HepG2 (cell line): ENCODE data around the gene CCNB1. TPM values are rescaled to one million over a fixed set of nuclear protein-coding genes. Genes with fewer than 3 reads are reported as not detected.
A peak's percentile ranks its signal among the peaks of the same experiment; 100 is the strongest.

Source experiments
- ARNT ChIP-seq: fragments of 450-650 bp; IDR thresholded peaks from 2 replicates; pipeline ENCODE4 v1.6.1; 2017
- CREM ChIP-seq, 2 experiments: sonication (generic) in 1 of 2; formaldehyde crosslinking in 1 of 2; IDR thresholded peaks; 2 replicates each; pipeline versions ENCODE4 v1.4.0 to v1.6.1; 2016 to 2020; ENCODE audit warnings: antibody characterized with exemption in 1 of 2, mild to moderate bottlenecking in 1 of 2, missing genetic modification reagents in 1 of 2
- CTCF ChIP-seq: sonication (generic); formaldehyde crosslinking; IDR thresholded peaks from 2 replicates; pipeline ENCODE4 v1.5.0; 2020; ENCODE audit warnings: mild to moderate bottlenecking, missing genetic modification reagents, moderate library complexity
- DMAP1 ChIP-seq: IDR thresholded peaks from 2 replicates; pipeline ENCODE4 v1.6.1; 2016
- E2F1 ChIP-seq: sonication (generic); formaldehyde crosslinking; IDR thresholded peaks from 2 replicates; pipeline ENCODE4 v1.5.0; 2020; ENCODE audit warnings: missing genetic modification reagents
- HDAC6 ChIP-seq: fragments of 200-600 bp; sonication (generic); IDR thresholded peaks from 2 replicates; pipeline ENCODE4 v1.7.0; 2017; ENCODE audit warnings: mild to moderate bottlenecking, antibody characterized with exemption, low read length, low read depth
- IRX3 ChIP-seq: sonication (generic); formaldehyde crosslinking; IDR thresholded peaks from 2 replicates; pipeline ENCODE4 v1.8.1; 2023; ENCODE audit warnings: mild to moderate bottlenecking, low read depth, missing genetic modification reagents, borderline replicate concordance
- KDM5A ChIP-seq: fragments of 200-600 bp; sonication (generic); IDR thresholded peaks from 2 replicates; pipeline ENCODE4 v1.7.0; 2018; ENCODE audit warnings: antibody characterized with exemption, mild to moderate bottlenecking, low read length, borderline replicate concordance
- MYPOP ChIP-seq: sonication (generic); formaldehyde crosslinking; IDR thresholded peaks from 2 replicates; pipeline ENCODE4 v1.8.1; 2023; ENCODE audit warnings: mild to moderate bottlenecking, moderate library complexity, missing genetic modification reagents
- PHB2 ChIP-seq: fragments of 450-650 bp; IDR thresholded peaks from 2 replicates; pipeline ENCODE4 v1.6.1; 2018; ENCODE audit not compliant: partially characterized antibody
- PRMT3 ChIP-seq: sonication (generic); formaldehyde crosslinking; IDR thresholded peaks from 2 replicates; pipeline ENCODE4 v1.8.1; 2022; ENCODE audit warnings: low read depth, mild to moderate bottlenecking, moderate library complexity, missing genetic modification reagents, borderline replicate concordance
- SMARCC2 ChIP-seq: fragments of 450-650 bp; IDR thresholded peaks from 2 replicates; pipeline ENCODE4 v1.6.1; 2017; ENCODE audit warnings: antibody characterized with exemption, mild to moderate bottlenecking
- THAP7 ChIP-seq: sonication (generic); formaldehyde crosslinking; IDR thresholded peaks from 2 replicates; pipeline ENCODE4 v1.8.1; 2023; ENCODE audit warnings: mild to moderate bottlenecking, missing genetic modification reagents
- THAP8 ChIP-seq: sonication (generic); formaldehyde crosslinking; IDR thresholded peaks from 2 replicates; pipeline ENCODE4 v1.5.1; 2020; ENCODE audit warnings: missing genetic modification reagents, mild to moderate bottlenecking, borderline replicate concordance
- ZHX1 ChIP-seq: sonication (generic); formaldehyde crosslinking; IDR thresholded peaks from 2 replicates; pipeline ENCODE4 v1.8.1; 2022; ENCODE audit warnings: low read depth, mild to moderate bottlenecking, missing genetic modification reagents
- ZIK1 ChIP-seq: sonication (generic); formaldehyde crosslinking; IDR thresholded peaks from 2 replicates; pipeline ENCODE4 v1.5.0; 2020; ENCODE audit warnings: mild to moderate bottlenecking, low read depth, missing genetic modification reagents, borderline replicate concordance
- ZNF317 ChIP-seq: sonication (generic); formaldehyde crosslinking; IDR thresholded peaks from 2 replicates; pipeline ENCODE4 v1.5.0; 2020; ENCODE audit warnings: mild to moderate bottlenecking, missing genetic modification reagents
- ZNF431 ChIP-seq: sonication (generic); formaldehyde crosslinking; IDR thresholded peaks from 2 replicates; pipeline ENCODE4 v1.9.0; 2022; ENCODE audit warnings: missing genetic modification reagents, low read depth, mild to moderate bottlenecking, borderline replicate concordance
- ZNF530 ChIP-seq: sonication (generic); formaldehyde crosslinking; IDR thresholded peaks from 2 replicates; pipeline ENCODE4 v1.5.0; 2020; ENCODE audit warnings: low read depth, mild to moderate bottlenecking, missing genetic modification reagents
- polyA plus RNA-seq, 8 experiments: library from polyadenylated mRNA; depleted of rRNA in 3 of 8; stranded (reverse) in 7 of 8; unstranded in 1 of 8; fragments of >200 nt; fragmentation: Illumina TruSeq in 4 of 8; extraction: Trizol in 4 of 8; gene quantifications; 2 replicates each; pipeline versions ENCODE4 v1.2.1 to v1.2.3, GENCODE V29; 2011 to 2016; ENCODE audit warnings: low read depth in 4 of 8, missing spikeins in 1 of 8, mixed read lengths in 1 of 8; ENCODE audit not compliant: insufficient read depth in 1 of 8
- total RNA-seq, 5 experiments: library from RNA; depleted of rRNA; stranded (reverse); fragments of >200 nt; fragmentation: Illumina TruSeq; extraction: Trizol; gene quantifications; 2 replicates each; pipeline ENCODE4 v1.2.3, GENCODE V29; 2016; ENCODE audit warnings: low read depth in 1 of 5

CCNB1 gene
- total and polyA plus RNA-seq, 2 of the 13 experiments (the other 11 are each of a cell fraction or from before 2014, with no cell fraction given): 82.3 to 316 TPM

- TF ChIP-seq ZNF530 (CRISPR knock-in tag): 0 out of 2 replicates have a peak, but pooled peaks have one; percentile 53
- no peak for TF ChIP-seq SMARCC2
- peak; percentile 66; the same call in 1 of the 2 replicates for TF ChIP-seq KDM5A
- no peak for TF ChIP-seq PRMT3 (CRISPR knock-in tag)
- 0 out of 2 replicates have a peak, but pooled peaks have one; percentile 38 for TF ChIP-seq THAP7
- no peak for TF ChIP-seq THAP8 (CRISPR knock-in tag)
- peak; percentile 76 for TF ChIP-seq MYPOP
- TF ChIP-seq CTCF (CRISPR knock-in tag): 0 out of 2 replicates have a peak, but pooled peaks have one; percentile 4
- TF ChIP-seq ARNT: no peak
- TF ChIP-seq PHB2: no peak
- peak; percentile 92 for TF ChIP-seq DMAP1
- TF ChIP-seq ZNF431 (CRISPR knock-in tag): peak; percentile 68; the same call in 1 of the 2 replicates
- TF ChIP-seq IRX3 (CRISPR knock-in tag): peak; percentile 83; the same call in 1 of the 2 replicates
- TF ChIP-seq ZIK1 (CRISPR knock-in tag): peak; percentile 62; the same call in 1 of the 2 replicates
- TF ChIP-seq ZNF317: peak; percentile 84; the same call in 1 of the 2 replicates
- peak; percentile 46; the same call in 1 of the 2 replicates for TF ChIP-seq CREM (IDR thresholded peaks at IDR 0.05)
- TF ChIP-seq CREM (CRISPR knock-in tag; IDR thresholded peaks at IDR 0.05): no peak
- no peak for TF ChIP-seq HDAC6
- peak; percentile 73; the same call in 1 of the 2 replicates for TF ChIP-seq ZHX1 (CRISPR knock-in tag)
- peak; percentile 63 for TF ChIP-seq E2F1
Observed at GRCh38 chr5:69217548-69218526, 50.9 kb downstream of the CCNB1 start (continued).
